Measurements from ENCODE around the gene GPR37. TPM values are rescaled to one million over a fixed set of nuclear protein-coding genes. Genes with fewer than 3 reads are reported as not detected.

Gene GPR37
- total and polyA plus RNA-seq, 5 experiments from 2014 or later = not detected

- no peak for ATAC-seq
- no peaks in the 10 kb centered on the region for H3K9me3 Mint-ChIP-seq
- no peaks in the 10 kb centered on the region for H3K36me3 Mint-ChIP-seq
- no peak for DNase-seq
- peaks cover 2 to 35% (median 12%) of the 10 kb centered on the region in 5 donors for H3K27me3 Mint-ChIP-seq
- H3K4me3 Mint-ChIP-seq = no peak overlapping the region
- POLR2A ChIA-PET = no interaction called here
- no peaks in the 10 kb centered on the region for H3K4me1 Mint-ChIP-seq
- H3K27ac Mint-ChIP-seq = no peak overlapping the region
Measured at GRCh38 chr7:124751027-124751426, 14.6 kb downstream of the GPR37 start.

GRCh38 chr7:124747072-124747471 lies 18.5 kb downstream of the GPR37 start:
- peaks cover 2 to 23% (median 11%) of the 10 kb centered on the region in 5 donors for H3K27me3 Mint-ChIP-seq
- H3K4me1 Mint-ChIP-seq = no peaks in the 10 kb centered on the region
- no peaks in the 10 kb centered on the region for H3K36me3 Mint-ChIP-seq
- no peak overlapping the region for H3K27ac Mint-ChIP-seq
- H3K9me3 Mint-ChIP-seq = no peaks in the 10 kb centered on the region
- DNase-seq = no peak
- no peak for ATAC-seq
- H3K4me3 Mint-ChIP-seq = no peak overlapping the region
- POLR2A ChIA-PET = no interaction called here

GRCh38 chr7:124738639-124739038 lies 27.0 kb downstream of the GPR37 start:
- DNase-seq (no peak), ATAC-seq (no peak)
- no peaks in the 10 kb centered on the region for H3K4me1 Mint-ChIP-seq
- peaks cover 0 to 2% (median 0%) of the 10 kb centered on the region in 9 donors for H3K9me3 Mint-ChIP-seq
- no peaks in the 10 kb centered on the region for H3K36me3 Mint-ChIP-seq
- H3K27ac Mint-ChIP-seq = no peak overlapping the region
- POLR2A ChIA-PET = no interaction called here
- H3K27me3 Mint-ChIP-seq = peaks cover 0 to 16% (median 0%) of the 10 kb centered on the region in 5 donors
- H3K4me3 Mint-ChIP-seq = no peak overlapping the region

- Mint-ChIP-seq H3K27ac (no peak overlapping the region), H3K4me3 (no peak overlapping the region), H3K4me1 (no peaks in the 10 kb centered on the region), H3K27me3 (peaks cover 0 to 16% (median 3%) of the 10 kb centered on the region in 5 donors), H3K9me3 (peaks cover 0 to 2% (median 0%) of the 10 kb centered on the region in 9 donors), H3K36me3 (no peaks in the 10 kb centered on the region)
- no peak for ATAC-seq
- DNase-seq = no peak
- POLR2A ChIA-PET = no interaction called here
Measured at GRCh38 chr7:124737760-124738300, 27.8 kb downstream of the GPR37 start.

- Mint-ChIP-seq H3K36me3 (no peaks in the 10 kb centered on the region), H3K9me3 (no peaks in the 10 kb centered on the region), H3K4me1 (no peaks in the 10 kb centered on the region), H3K27me3 (peaks cover 0 to 25% (median 7%) of the 10 kb centered on the region in 5 donors), H3K27ac (no peak overlapping the region), H3K4me3 (no peak overlapping the region)
- ATAC-seq (no peak), DNase-seq (no peak)
- POLR2A ChIA-PET = no interaction called here
Measured at GRCh38 chr7:124728610-124729009, 37.0 kb downstream of the GPR37 start.

- H3K9me3 Mint-ChIP-seq = no peaks in the 10 kb centered on the region
- H3K36me3 Mint-ChIP-seq = no peaks in the 10 kb centered on the region
- H3K27ac Mint-ChIP-seq = no peak overlapping the region
- DNase-seq (no peak), ATAC-seq (no peak)
- no peaks in the 10 kb centered on the region for H3K4me1 Mint-ChIP-seq
- peaks cover 0 to 8% (median 0%) of the 10 kb centered on the region in 5 donors for H3K27me3 Mint-ChIP-seq
- POLR2A ChIA-PET = no interaction called here
- H3K4me3 Mint-ChIP-seq = no peak overlapping the region
Measured at GRCh38 chr7:124724507-124725192, 40.9 kb downstream of the GPR37 start.

GRCh38 chr7:124724079-124724478 lies 41.5 kb downstream of the GPR37 start:
- POLR2A ChIA-PET = no interaction called here

GRCh38 chr7:124723012-124723411 lies 42.6 kb downstream of the GPR37 start:
- DNase-seq = no peak
- ATAC-seq = no peak
- no peaks in the 10 kb centered on the region for H3K36me3 Mint-ChIP-seq
- H3K4me1 Mint-ChIP-seq = no peaks in the 10 kb centered on the region
- no peak overlapping the region for H3K4me3 Mint-ChIP-seq
- POLR2A ChIA-PET = no interaction called here
- H3K27me3 Mint-ChIP-seq = peaks cover 0 to 3% (median 0%) of the 10 kb centered on the region in 5 donors
- peaks cover 0 to 2% (median 0%) of the 10 kb centered on the region in 9 donors for H3K9me3 Mint-ChIP-seq
- no peak overlapping the region for H3K27ac Mint-ChIP-seq

More at GRCh38 chr7:124724079-124724478, 41.5 kb downstream of the GPR37 start:
- Mint-ChIP-seq H3K4me3 (no peak overlapping the region), H3K9me3 (peaks cover 0 to under 1% (median 0%) of the 10 kb centered on the region in 9 donors), H3K27ac (no peak overlapping the region), H3K4me1 (no peaks in the 10 kb centered on the region), H3K27me3 (peaks cover 0 to 3% (median 0%) of the 10 kb centered on the region in 5 donors), H3K36me3 (no peaks in the 10 kb centered on the region)
- no peak for ATAC-seq
- no peak for DNase-seq

GRCh38 chr7:124722292-124722691 lies 43.3 kb downstream of the GPR37 start:
- H3K27me3 Mint-ChIP-seq = peaks cover 0 to 3% (median 0%) of the 10 kb centered on the region in 5 donors
- peaks cover 0 to 2% (median 0%) of the 10 kb centered on the region in 9 donors for H3K9me3 Mint-ChIP-seq
- ATAC-seq (no peak), DNase-seq (no peak)
- no peak overlapping the region for H3K4me3 Mint-ChIP-seq
- no peaks in the 10 kb centered on the region for H3K4me1 Mint-ChIP-seq
- H3K36me3 Mint-ChIP-seq = no peaks in the 10 kb centered on the region
- POLR2A ChIA-PET = no interaction called here
- no peak overlapping the region for H3K27ac Mint-ChIP-seq

- H3K27me3 Mint-ChIP-seq = no peaks in the 10 kb centered on the region
- H3K27ac Mint-ChIP-seq = no peak overlapping the region
- ATAC-seq (no peak), DNase-seq (no peak)
- POLR2A ChIA-PET = no interaction called here
- no peaks in the 10 kb centered on the region for H3K4me1 Mint-ChIP-seq
- no peak overlapping the region for H3K4me3 Mint-ChIP-seq
- H3K36me3 Mint-ChIP-seq = no peaks in the 10 kb centered on the region
- H3K9me3 Mint-ChIP-seq = peaks cover 0 to 13% (median 2%) of the 10 kb centered on the region in 9 donors
Measured at GRCh38 chr7:124720195-124720594, 45.4 kb downstream of the GPR37 start.

GRCh38 chr7:124718032-124718766 lies 47.4 kb downstream of the GPR37 start:
- H3K36me3 Mint-ChIP-seq = no peaks in the 10 kb centered on the region
- H3K27me3 Mint-ChIP-seq = peaks cover 0 to 5% (median 0%) of the 10 kb centered on the region in 5 donors
- no peak for ATAC-seq
- no peak for DNase-seq
- no peaks in the 10 kb centered on the region for H3K4me1 Mint-ChIP-seq
- H3K27ac Mint-ChIP-seq = no peak overlapping the region
- H3K9me3 Mint-ChIP-seq = peaks cover 0 to 13% (median 3%) of the 10 kb centered on the region in 9 donors
- H3K4me3 Mint-ChIP-seq = no peak overlapping the region
- POLR2A ChIA-PET = no interaction called here

GRCh38 chr7:124716894-124717293 lies 48.7 kb downstream of the GPR37 start:
- peaks cover 0 to 13% (median 3%) of the 10 kb centered on the region in 9 donors for H3K9me3 Mint-ChIP-seq
- no peaks in the 10 kb centered on the region for H3K36me3 Mint-ChIP-seq
- DNase-seq (no peak), ATAC-seq (no peak)
- H3K4me1 Mint-ChIP-seq = no peaks in the 10 kb centered on the region
- peaks cover 0 to 5% (median 0%) of the 10 kb centered on the region in 5 donors for H3K27me3 Mint-ChIP-seq
- POLR2A ChIA-PET = no interaction called here
- H3K4me3 Mint-ChIP-seq = no peak overlapping the region
- peak overlapping the region in 1 of 10 donors; percentile 5 for H3K27ac Mint-ChIP-seq

- DNase-seq = no peak
- Mint-ChIP-seq H3K36me3 (peaks cover 0 to 11% (median 0%) of the 10 kb centered on the region in 3 donors), H3K27ac (no peak overlapping the region), H3K9me3 (peaks cover 3 to 33% (median 17%) of the 10 kb centered on the region in 9 donors), H3K4me3 (no peak overlapping the region), H3K27me3 (peaks cover 0 to 5% (median 0%) of the 10 kb centered on the region in 5 donors), H3K4me1 (no peaks in the 10 kb centered on the region)
- POLR2A ChIA-PET = no interaction called here
- ATAC-seq = no peak
Measured at GRCh38 chr7:124713086-124713485, 52.5 kb downstream of the GPR37 start.

All from naive thymus-derived CD8-positive, alpha-beta T cell (primary cell).